K562 (cell line): ENCODE data around the gene RACGAP1.

Experiments used
- BHLHE40 ChIP-seq: IDR thresholded peaks from 2 replicates; pipeline ENCODE4 v1.6.1; 2011; ENCODE audit warnings: low read length, improper control_type of control experiment
- BRF1 ChIP-seq: IDR thresholded peaks from 3 replicates; pipeline ENCODE4 v1.6.1; 2011; ENCODE audit warnings: borderline replicate concordance, mild to moderate bottlenecking; ENCODE audit not compliant: insufficient read length; ENCODE audit errors: extremely low read depth
- TARDBP ChIP-seq: fragments of 450-650 bp; IDR thresholded peaks from 2 replicates; pipeline ENCODE4 v1.6.1; 2016
- ZNF12 ChIP-seq: sonication (generic); formaldehyde crosslinking; IDR thresholded peaks from 2 replicates; pipeline ENCODE4 v1.4.0; 2020; ENCODE audit warnings: mild to moderate bottlenecking, missing genetic modification reagents

GRCh38 chr12:50018968-50019367 lies 6.3 kb downstream of the RACGAP1 start:
- TF ChIP-seq ZNF12 (no peak), BHLHE40 (no peak), TARDBP (no peak), BRF1 (no peak)
